RWPE2 (cell line): ENCODE data around the gene SNED1.
"Not testable (repeated sequence)": the region's sequence is repeated elsewhere in the genome, so short reads cannot be mapped to it uniquely, and the experiment has no call there.

ENCODE experiments used
- ATAC-seq: fragments of 200-7000 bp; cut with Tn5 transposase; 3 replicates; pipeline ENCODE4 v1.9.1; 2021; ENCODE audit warnings: low read depth
- DNase-seq: peaks from one replicate; pipeline ENCODE4 v3.0.0-alpha.2; 2020; ENCODE audit warnings: low spot score
- H3K27ac ChIP-seq: fragments of 450-650 bp; 2 replicates; pipeline ENCODE4 v1.5.1; 2017; ENCODE audit warnings: mild to moderate bottlenecking; ENCODE audit not compliant: poor library complexity, severe bottlenecking
- H3K27me3 ChIP-seq: fragments of 250-450 bp; sonication (Bioruptor Pico); 2 replicates; pipeline ENCODE4 v1.5.1; 2021; ENCODE audit warnings: mild to moderate bottlenecking, moderate library complexity; ENCODE audit not compliant: insufficient read depth, poor library complexity, severe bottlenecking
- H3K36me3 ChIP-seq: fragments of 250-450 bp; sonication (Bioruptor Pico); 2 replicates; pipeline ENCODE4 v1.5.1; 2020; ENCODE audit warnings: low read depth, mild to moderate bottlenecking, moderate library complexity
- H3K4me1 ChIP-seq: fragments of 250-450 bp; sonication (Bioruptor Pico); 2 replicates; pipeline ENCODE4 v1.5.1; 2021; ENCODE audit warnings: mild to moderate bottlenecking, moderate library complexity; ENCODE audit not compliant: insufficient read depth, poor library complexity, severe bottlenecking
- H3K4me3 ChIP-seq: fragments of 250-450 bp; sonication (Bioruptor Pico); 2 replicates; pipeline ENCODE4 v1.5.1; 2021; ENCODE audit warnings: mild to moderate bottlenecking, moderate library complexity; ENCODE audit not compliant: severe bottlenecking
- H3K9me3 ChIP-seq: fragments of 250-450 bp; sonication (Bioruptor Pico); 2 replicates; pipeline ENCODE4 v1.5.1; 2021; ENCODE audit warnings: mild to moderate bottlenecking, moderate library complexity; ENCODE audit not compliant: severe bottlenecking
- CTCF ChIP-seq: fragments of 450-650 bp; IDR thresholded peaks from one replicate; pipeline ENCODE4 v1.5.1; 2017; ENCODE audit warnings: mild to moderate bottlenecking, moderate library complexity; ENCODE audit not compliant: poor library complexity, severe bottlenecking

Gene SNED1

DNA sequence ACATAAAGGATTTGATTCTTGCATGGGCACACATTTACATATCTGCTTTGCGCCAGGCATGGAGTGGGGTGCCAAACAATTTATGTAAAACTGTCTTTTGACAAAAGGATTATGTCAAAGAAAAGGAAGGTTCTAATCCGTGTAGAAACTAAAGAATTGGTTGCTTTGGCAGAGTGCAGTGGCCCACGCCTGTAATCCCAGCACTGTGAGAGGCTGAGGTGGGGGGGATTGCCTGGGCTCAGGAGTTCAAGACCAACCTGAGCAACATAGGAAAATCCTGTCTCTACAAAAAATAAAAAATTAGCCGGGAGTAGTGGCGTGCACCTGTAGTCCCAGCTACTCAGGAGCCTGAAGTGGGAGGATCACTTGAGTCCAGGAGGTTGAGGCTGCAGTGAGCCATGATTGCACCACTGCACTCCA lies 104.8 kb downstream of the SNED1 start:
- TF ChIP-seq CTCF = no peak
- no peaks in the 10 kb centered on the region for H3K9me3 ChIP-seq
- H3K4me3 ChIP-seq = peak overlapping the region; percentile 77
- peaks cover 4% of the 10 kb centered on the region for H3K4me1 ChIP-seq
- H3K27me3 ChIP-seq = no peaks in the 10 kb centered on the region
- ATAC-seq (no peak), DNase-seq (no peak)
- peak overlapping the region; percentile 56 for H3K27ac ChIP-seq
- peaks cover 29% of the 10 kb centered on the region for H3K36me3 ChIP-seq

- not testable (repeated sequence) for H3K9me3 ChIP-seq, DNase-seq, H3K4me3 ChIP-seq, H3K27ac ChIP-seq, ATAC-seq, H3K27me3 ChIP-seq, H3K4me1 ChIP-seq
- H3K36me3 ChIP-seq = peaks cover 14% of the 10 kb centered on the region
Measured at GRCh38 chr2:241104611-241105010, 106.2 kb downstream of the SNED1 start.

DNA sequence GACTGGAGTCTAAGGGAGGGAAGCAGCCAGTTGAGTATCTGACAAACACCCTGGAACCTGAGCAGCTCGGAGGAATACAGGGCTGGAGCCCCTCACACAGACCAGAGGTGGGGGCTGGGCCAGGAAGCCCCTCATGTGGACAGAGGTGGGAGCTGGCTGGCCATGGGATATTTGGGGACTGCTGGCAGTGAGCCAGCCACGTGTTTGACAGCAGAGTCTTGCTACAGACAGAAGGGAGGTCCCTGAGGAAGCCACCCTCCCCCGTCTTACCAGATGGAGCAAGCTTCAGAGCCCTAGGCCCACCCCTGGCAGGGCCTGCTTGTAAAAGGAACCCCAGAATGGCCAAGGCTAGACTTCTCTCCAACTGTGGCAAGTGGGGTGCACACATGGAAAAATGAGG lies 107.2 kb downstream of the SNED1 start:
- Histone ChIP-seq H3K4me3 (no peak overlapping the region), H3K36me3 (peaks cover 4% of the 10 kb centered on the region), H3K27me3 (no peaks in the 10 kb centered on the region), H3K4me1 (peaks cover 4% of the 10 kb centered on the region), H3K27ac (no peak overlapping the region), H3K9me3 (no peaks in the 10 kb centered on the region)
- DNase-seq (no peak), ATAC-seq (no peak)
- no peak for TF ChIP-seq CTCF

DNA sequence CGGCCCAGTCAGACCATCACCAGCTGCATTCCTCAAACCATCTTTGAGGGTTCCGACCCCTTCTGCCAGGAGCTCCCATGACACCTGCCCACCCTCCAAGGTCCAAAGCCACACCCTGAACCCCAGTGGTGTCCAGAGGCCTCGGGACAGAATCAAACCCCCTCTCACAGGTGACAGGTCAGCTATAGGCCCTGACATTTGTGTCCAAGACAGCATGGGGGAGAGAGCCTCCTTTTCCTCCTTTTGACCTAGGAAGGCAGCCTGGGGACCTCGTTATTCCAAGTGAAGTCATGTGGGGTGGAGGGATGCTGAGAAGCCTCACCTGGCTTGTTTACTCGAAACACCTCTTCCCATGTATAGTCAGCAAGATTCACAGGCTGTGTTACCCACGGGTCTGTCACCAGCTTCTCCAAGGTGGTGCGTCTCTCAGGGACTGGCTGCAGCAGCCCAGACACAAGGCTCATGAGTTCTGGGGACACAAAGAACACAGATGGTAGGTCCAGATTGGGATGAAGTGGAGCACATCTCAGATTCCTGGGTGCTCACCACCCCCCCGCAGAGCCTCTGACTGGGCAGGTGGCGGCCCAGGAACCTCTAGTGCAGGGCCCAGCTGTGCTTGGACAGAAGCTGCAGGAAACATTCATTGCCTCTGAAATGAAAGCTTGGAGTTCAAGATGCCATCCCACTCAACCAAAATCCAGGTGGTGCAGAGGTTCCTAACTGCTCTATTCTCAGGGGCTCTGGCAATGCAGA lies 108.8 kb downstream of the SNED1 start:
- H3K9me3 ChIP-seq = no peaks in the 10 kb centered on the region
- no peak for ATAC-seq
- H3K27ac ChIP-seq = no peak overlapping the region
- no peaks in the 10 kb centered on the region for H3K27me3 ChIP-seq
- H3K36me3 ChIP-seq = no peaks in the 10 kb centered on the region
- DNase-seq = no peak
- TF ChIP-seq CTCF = no peak
- H3K4me1 ChIP-seq = peaks cover 4% of the 10 kb centered on the region
- no peak overlapping the region for H3K4me3 ChIP-seq

GRCh38 chr2:241108271-241109209 lies 110.1 kb downstream of the SNED1 start:
- Histone ChIP-seq H3K27ac (no peak overlapping the region), H3K4me3 (no peak overlapping the region), H3K4me1 (no peaks in the 10 kb centered on the region), H3K9me3 (no peaks in the 10 kb centered on the region), H3K27me3 (no peaks in the 10 kb centered on the region), H3K36me3 (peaks cover 5% of the 10 kb centered on the region; the same call in 1 of the 2 replicates)
- TF ChIP-seq CTCF = no peak
- DNase-seq (no peak), ATAC-seq (no peak)
